Nephron (organoid): Measurements from ENCODE around the gene OR6F1.
"Not testable (repeated sequence)": the region's sequence is repeated elsewhere in the genome, so short reads cannot be mapped to it uniquely, and the experiment has no call there.

ENCODE experiments used
- H3K27ac Mint-ChIP-seq, 3 experiments: 2 replicates each; pipeline ENCODE4 v1.8.0; 2020; ENCODE audit warnings: mixed read lengths in 3 of 3, mild to moderate bottlenecking in 2 of 3, moderate library complexity in 1 of 3
- H3K27me3 Mint-ChIP-seq: 2 replicates; pipeline ENCODE4 v1.8.0; 2021; ENCODE audit warnings: low read depth, mild to moderate bottlenecking, moderate library complexity, mixed read lengths
- H3K36me3 Mint-ChIP-seq: 2 replicates; pipeline ENCODE4 v1.8.0; 2020; ENCODE audit warnings: low read depth, mixed read lengths
- H3K4me1 Mint-ChIP-seq: 2 replicates; pipeline ENCODE4 v1.8.0; 2020; ENCODE audit warnings: mixed read lengths
- H3K4me3 Mint-ChIP-seq, 3 experiments: 2 replicates each; pipeline ENCODE4 v1.8.0; 2020; ENCODE audit warnings: mild to moderate bottlenecking in 3 of 3, mixed read lengths in 3 of 3, moderate library complexity in 2 of 3
- H3K9me3 Mint-ChIP-seq: 2 replicates; pipeline ENCODE4 v1.8.0; 2020; ENCODE audit warnings: mixed read lengths
- CTCF ChIP-seq, 3 experiments: fragments of 200-600 bp; sonication (generic); IDR thresholded peaks; one replicate each; pipeline ENCODE4 v1.5.0; 2021; ENCODE audit warnings: antibody characterized with exemption in 3 of 3; ENCODE audit not compliant: unreplicated experiment in 3 of 3

Gene OR6F1

GRCh38 chr1:247746391-247746935 lies 30.0 kb upstream of the OR6F1 start:
- no peaks in the 10 kb centered on the region for H3K4me1 Mint-ChIP-seq

GRCh38 chr1:247742215-247742760 lies 25.8 kb upstream of the OR6F1 start:
- not testable (repeated sequence) for H3K4me3 Mint-ChIP-seq, H3K27me3 Mint-ChIP-seq

More at GRCh38 chr1:247746391-247746935, 30.0 kb upstream of the OR6F1 start:
- no peak overlapping the region for H3K4me3 Mint-ChIP-seq
- no peak overlapping the region for H3K27ac Mint-ChIP-seq
- H3K9me3 Mint-ChIP-seq = peaks cover 13% of the 10 kb centered on the region
- TF ChIP-seq CTCF (IDR thresholded peaks at IDR 0.05; ENCODE audit: unreplicated experiment in 3 of 3) = no peak
- no peaks in the 10 kb centered on the region for H3K36me3 Mint-ChIP-seq
- no peaks in the 10 kb centered on the region for H3K27me3 Mint-ChIP-seq

GRCh38 chr1:247741756-247742155 lies 25.3 kb upstream of the OR6F1 start:
- H3K27me3 Mint-ChIP-seq = no peaks in the 10 kb centered on the region
- peaks cover 11% of the 10 kb centered on the region for H3K9me3 Mint-ChIP-seq
- H3K27ac Mint-ChIP-seq = no peak overlapping the region
- H3K4me3 Mint-ChIP-seq = no peak overlapping the region
- H3K36me3 Mint-ChIP-seq = no peaks in the 10 kb centered on the region
- no peak for TF ChIP-seq CTCF (IDR thresholded peaks at IDR 0.05; ENCODE audit: unreplicated experiment in 3 of 3)
- H3K4me1 Mint-ChIP-seq = no peaks in the 10 kb centered on the region

More at GRCh38 chr1:247742215-247742760, 25.8 kb upstream of the OR6F1 start:
- peaks cover 11% of the 10 kb centered on the region for H3K9me3 Mint-ChIP-seq
- not testable (repeated sequence) for H3K27ac Mint-ChIP-seq, H3K36me3 Mint-ChIP-seq, H3K4me1 Mint-ChIP-seq

GRCh38 chr1:247740721-247741120 lies 24.3 kb upstream of the OR6F1 start:
- H3K27me3 Mint-ChIP-seq = no peaks in the 10 kb centered on the region
- no peaks in the 10 kb centered on the region for H3K36me3 Mint-ChIP-seq
- H3K9me3 Mint-ChIP-seq = peaks cover 8% of the 10 kb centered on the region
- no peak overlapping the region for H3K4me3 Mint-ChIP-seq
- no peak overlapping the region for H3K27ac Mint-ChIP-seq
- TF ChIP-seq CTCF (IDR thresholded peaks at IDR 0.05; ENCODE audit: unreplicated experiment in 3 of 3) = no peak
- H3K4me1 Mint-ChIP-seq = no peaks in the 10 kb centered on the region

DNA sequence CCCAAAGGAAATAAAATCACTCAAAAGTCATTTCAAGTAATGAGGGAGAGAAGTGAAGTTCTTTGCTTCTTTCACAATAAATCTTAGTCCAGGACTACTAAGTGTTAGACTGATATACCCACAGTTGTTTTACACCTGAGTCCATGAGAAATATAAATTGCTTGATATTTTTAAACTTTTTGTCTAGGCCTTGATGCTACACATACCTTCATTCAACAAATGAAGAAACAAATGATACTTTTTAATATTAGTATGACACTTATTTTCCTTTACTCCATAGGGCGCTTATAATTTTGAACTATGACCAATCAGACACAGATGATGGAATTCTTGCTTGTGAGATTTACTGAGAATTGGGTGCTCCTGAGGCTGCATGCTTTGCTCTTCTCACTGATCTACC lies 21.9 kb upstream of the OR6F1 start, which contains the start of gene OR14K1:
Gene OR14K1, plus strand, starts transcription at position 301 of the 400 bp plus-strand sequence. Its CDS starts 0 bp downstream, at position 301.
- Mint-ChIP-seq H3K4me3 (no peak within 1 kb of the TSS), H3K27me3 (no peaks in the 10 kb centered on the region), H3K36me3 (no peaks in the 10 kb centered on the region), H3K27ac (no peak within 1 kb of the TSS), H3K9me3 (peaks cover 9% of the 10 kb centered on the region), H3K4me1 (no peaks in the 10 kb centered on the region)
- TF ChIP-seq CTCF (IDR thresholded peaks at IDR 0.05; ENCODE audit: unreplicated experiment in 3 of 3) = no peak

- Mint-ChIP-seq H3K36me3 (no peaks in the 10 kb centered on the region), H3K4me1 (no peaks in the 10 kb centered on the region), H3K4me3 (no peak overlapping the region), H3K9me3 (peaks cover 25% of the 10 kb centered on the region), H3K27ac (no peak overlapping the region), H3K27me3 (no peaks in the 10 kb centered on the region)
- TF ChIP-seq CTCF (IDR thresholded peaks at IDR 0.05; ENCODE audit: unreplicated experiment in 3 of 3) = no peak
Observed at GRCh38 chr1:247721222-247721621, 4.8 kb upstream of the OR6F1 start.
